ENCODE results near the gene N4BP3.

N4BP3 gene

DNA sequence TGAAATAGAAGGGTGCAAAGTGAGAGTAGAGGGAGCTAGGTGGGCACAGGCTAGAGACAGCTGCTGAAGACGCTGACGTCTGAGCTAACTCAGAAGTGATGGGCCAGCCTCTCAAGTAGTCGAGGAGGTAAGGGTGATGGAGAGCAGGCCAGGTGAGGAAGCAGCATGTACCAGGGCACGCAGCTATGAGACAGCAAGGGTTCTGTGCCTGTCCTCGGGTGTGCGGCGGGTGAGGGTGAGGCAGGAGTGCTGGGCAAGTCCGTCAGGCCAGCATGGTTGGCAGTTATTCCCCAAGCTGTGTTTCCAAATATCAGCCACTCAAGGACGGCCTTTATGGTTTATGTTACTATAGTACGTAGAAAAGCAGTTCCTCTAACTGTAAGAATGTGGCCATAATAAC, 23.7 kb downstream of the N4BP3 start:
- no peak for DNase-seq (ENCODE audit: extremely low read depth, low read depth)
- no peak overlapping the region for H3K4me3 ChIP-seq (replicated peaks; ENCODE audit: low read depth, low read length)
- TF ChIP-seq, protein P1, sequence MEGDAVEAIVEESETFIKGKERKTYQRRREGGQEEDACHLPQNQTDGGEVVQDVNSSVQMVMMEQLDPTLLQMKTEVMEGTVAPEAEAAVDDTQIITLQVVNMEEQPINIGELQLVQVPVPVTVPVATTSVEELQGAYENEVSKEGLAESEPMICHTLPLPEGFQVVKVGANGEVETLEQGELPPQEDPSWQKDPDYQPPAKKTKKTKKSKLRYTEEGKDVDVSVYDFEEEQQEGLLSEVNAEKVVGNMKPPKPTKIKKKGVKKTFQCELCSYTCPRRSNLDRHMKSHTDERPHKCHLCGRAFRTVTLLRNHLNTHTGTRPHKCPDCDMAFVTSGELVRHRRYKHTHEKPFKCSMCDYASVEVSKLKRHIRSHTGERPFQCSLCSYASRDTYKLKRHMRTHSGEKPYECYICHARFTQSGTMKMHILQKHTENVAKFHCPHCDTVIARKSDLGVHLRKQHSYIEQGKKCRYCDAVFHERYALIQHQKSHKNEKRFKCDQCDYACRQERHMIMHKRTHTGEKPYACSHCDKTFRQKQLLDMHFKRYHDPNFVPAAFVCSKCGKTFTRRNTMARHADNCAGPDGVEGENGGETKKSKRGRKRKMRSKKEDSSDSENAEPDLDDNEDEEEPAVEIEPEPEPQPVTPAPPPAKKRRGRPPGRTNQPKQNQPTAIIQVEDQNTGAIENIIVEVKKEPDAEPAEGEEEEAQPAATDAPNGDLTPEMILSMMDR (IDR thresholded peaks at IDR 0.05; ENCODE audit: low read depth, low read length, missing control alignments), result no peak

DNA sequence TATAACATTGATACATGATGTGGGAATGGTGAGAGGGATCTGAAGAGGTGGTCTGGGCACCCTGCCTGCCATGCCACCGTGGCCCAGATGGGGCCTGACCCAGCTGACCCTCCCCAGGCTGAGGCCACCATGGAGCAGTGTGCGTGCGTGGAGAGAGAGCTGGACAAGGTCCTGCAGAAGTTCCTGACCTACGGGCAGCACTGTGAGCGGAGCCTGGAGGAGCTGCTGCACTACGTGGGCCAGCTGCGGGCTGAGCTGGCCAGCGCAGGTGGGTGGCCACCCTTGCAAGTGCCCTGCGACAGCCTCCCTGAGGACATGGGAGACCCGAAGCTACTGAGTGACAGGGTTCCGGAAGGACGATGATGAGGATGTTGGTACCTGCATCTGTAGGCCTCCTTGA, 24.7 kb downstream of the N4BP3 start:
- TF ChIP-seq, protein P1 (IDR thresholded peaks at IDR 0.05; ENCODE audit: low read depth, low read length, missing control alignments), result no peak
- DNase-seq (ENCODE audit: extremely low read depth, low read depth), result no peak
- no peak overlapping the region for H3K4me3 ChIP-seq (replicated peaks; ENCODE audit: low read depth, low read length)

DNA sequence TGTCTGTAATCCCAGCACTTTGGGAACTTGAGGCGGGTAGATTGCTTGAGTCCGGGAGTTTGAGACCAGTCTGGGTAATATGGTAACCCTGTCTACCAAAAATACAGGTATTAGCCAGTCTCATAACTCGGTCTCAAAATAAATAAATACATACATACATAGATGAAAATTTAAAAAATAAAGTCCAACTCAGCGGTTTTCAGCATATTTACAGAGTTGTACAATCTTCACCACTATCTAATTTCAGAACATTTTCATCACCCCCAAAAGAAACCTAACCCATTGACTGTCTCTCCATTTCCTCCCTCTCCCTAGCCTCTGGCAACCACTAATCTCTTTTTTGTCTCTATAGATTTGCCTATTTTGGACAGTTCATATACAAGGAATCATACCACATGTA, 28.2 kb downstream of the N4BP3 start:
- DNase-seq (ENCODE audit: extremely low read depth, low read depth), result no peak
- TF ChIP-seq, protein P1 (IDR thresholded peaks at IDR 0.05; ENCODE audit: low read depth, low read length, missing control alignments), result no peak
- no peak overlapping the region for H3K4me3 ChIP-seq (replicated peaks; ENCODE audit: low read depth, low read length)

DNA sequence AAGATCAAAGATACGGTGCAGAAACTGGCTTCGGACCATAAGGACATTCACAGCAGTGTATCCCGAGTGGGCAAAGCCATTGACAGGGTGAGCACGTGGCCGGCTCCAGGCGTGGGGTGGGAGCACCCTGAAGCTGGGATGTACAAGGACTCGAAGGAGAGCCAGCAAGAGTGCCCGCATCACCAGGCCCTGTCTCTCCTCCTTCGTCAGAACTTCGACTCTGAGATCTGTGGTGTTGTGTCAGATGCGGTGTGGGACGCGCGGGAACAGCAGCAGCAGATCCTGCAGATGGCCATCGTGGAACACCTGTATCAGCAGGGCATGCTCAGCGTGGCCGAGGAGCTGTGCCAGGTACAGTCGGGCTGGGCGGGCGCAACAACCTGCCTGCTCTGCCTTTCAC, 29.3 kb downstream of the N4BP3 start:
- TF ChIP-seq, protein P1 (IDR thresholded peaks at IDR 0.05; ENCODE audit: low read depth, low read length, missing control alignments), result no peak
- no peak for DNase-seq (ENCODE audit: extremely low read depth, low read depth)
- no peak overlapping the region for H3K4me3 ChIP-seq (replicated peaks; ENCODE audit: low read depth, low read length)

DNA sequence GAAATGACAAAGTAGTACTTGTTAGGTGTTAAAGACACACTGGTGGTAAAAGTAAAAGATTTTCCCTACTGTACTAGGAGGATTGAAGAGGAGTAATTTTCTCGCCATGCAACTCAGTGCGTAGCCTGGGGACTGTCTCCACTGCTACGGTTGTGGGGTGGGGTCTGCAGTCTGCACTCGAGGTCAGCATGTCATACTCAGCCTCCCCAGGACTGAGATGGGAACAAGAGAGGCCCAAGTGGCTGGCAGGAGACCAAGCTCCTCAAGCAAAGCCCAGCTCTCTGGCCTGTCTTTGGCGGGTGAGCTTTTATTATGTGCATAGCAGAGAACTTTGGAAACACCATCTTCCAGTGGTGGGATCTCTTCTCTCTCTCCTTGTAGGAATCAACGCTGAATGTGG, 29.9 kb downstream of the N4BP3 start:
- TF ChIP-seq, protein P1 (IDR thresholded peaks at IDR 0.05; ENCODE audit: low read depth, low read length, missing control alignments), result no peak
- no peak for DNase-seq (ENCODE audit: extremely low read depth, low read depth)
- no peak overlapping the region for H3K4me3 ChIP-seq (replicated peaks; ENCODE audit: low read depth, low read length)

DNA sequence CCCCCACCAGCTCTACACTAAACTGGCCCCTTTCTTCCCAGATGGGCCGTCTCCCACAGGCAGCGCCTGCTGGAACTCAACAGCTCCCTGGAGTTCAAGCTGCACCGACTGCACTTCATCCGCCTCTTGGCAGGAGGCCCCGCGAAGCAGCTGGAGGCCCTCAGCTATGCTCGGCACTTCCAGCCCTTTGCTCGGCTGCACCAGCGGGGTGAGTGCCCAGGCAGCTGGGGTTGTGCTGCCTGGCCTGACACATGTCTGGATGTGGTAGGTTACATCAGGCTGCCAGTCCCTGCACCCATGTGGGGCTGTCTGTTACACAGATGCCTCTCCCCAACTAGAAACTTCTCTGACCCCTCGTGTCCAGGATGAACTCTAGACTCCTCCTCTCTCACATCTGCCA, 30.6 kb downstream of the N4BP3 start:
- no peak for DNase-seq (ENCODE audit: extremely low read depth, low read depth)
- TF ChIP-seq, protein P1 (IDR thresholded peaks at IDR 0.05; ENCODE audit: low read depth, low read length, missing control alignments), result no peak
- no peak overlapping the region for H3K4me3 ChIP-seq (replicated peaks; ENCODE audit: low read depth, low read length)

Measured in HFF-Myc (cell line).